GM12878 (cell line): ENCODE data around the gene PSMB3. TPM values are rescaled to one million over a fixed set of nuclear protein-coding genes. Genes with fewer than 3 reads are reported as not detected.

Experiments
- CBX5 ChIP-seq: sonication (generic); IDR thresholded peaks from 2 replicates; pipeline ENCODE4 v1.6.1; 2016; ENCODE audit warnings: low read depth, moderate library complexity, mild to moderate bottlenecking, inconsistent platforms
- CREM ChIP-seq: IDR thresholded peaks from 2 replicates; pipeline ENCODE4 v1.6.1; 2014; ENCODE audit warnings: antibody characterized with exemption, low read depth
- HDGF ChIP-seq: fragments of 450-650 bp; IDR thresholded peaks from 2 replicates; pipeline ENCODE4 v1.6.1; 2016; ENCODE audit warnings: antibody characterized with exemption
- NBN ChIP-seq: fragments of 450-650 bp; IDR thresholded peaks from 2 replicates; pipeline ENCODE4 v1.6.1; 2016
- NR2F1 ChIP-seq: fragments of 450-650 bp; conservative IDR thresholded peaks from 2 replicates; pipeline ENCODE4 v1.6.1; 2017; ENCODE audit warnings: mild to moderate bottlenecking
- RB1 ChIP-seq: fragments of 450-650 bp; formaldehyde crosslinking; IDR thresholded peaks from 2 replicates; pipeline ENCODE4 v1.6.1; 2017; ENCODE audit warnings: mild to moderate bottlenecking, borderline replicate concordance
- SIN3A ChIP-seq: IDR thresholded peaks from 2 replicates; pipeline ENCODE4 v1.6.1; 2012; ENCODE audit warnings: low read depth, low read length, improper control_type of control experiment
- SMC3 ChIP-seq: IDR thresholded peaks from 2 replicates; pipeline ENCODE4 v1.6.1; 2011; ENCODE audit warnings: low read length, improper control_type of control experiment, borderline replicate concordance
- TCF7 ChIP-seq: IDR thresholded peaks from 2 replicates; pipeline ENCODE4 v1.6.1; 2014; ENCODE audit warnings: antibody characterized with exemption, borderline replicate concordance
- ZSCAN29 ChIP-seq: fragments of 450-650 bp; IDR thresholded peaks from 2 replicates; pipeline ENCODE4 v1.6.1; 2017; ENCODE audit warnings: mild to moderate bottlenecking, moderate library complexity
- polyA plus RNA-seq, 11 experiments: library from polyadenylated mRNA; depleted of rRNA in 4 of 11; unstranded in 6 of 11; stranded (reverse) in 5 of 11; fragments of >200 nt; fragmentation: Nextera tagmentation in 4 of 11; fragmentation: Illumina TruSeq in 1 of 11; extraction: Ambion mirVana in 4 of 11; extraction: Trizol in 1 of 11; gene quantifications; 1 replicate in 1 of 11; 2 replicates in 10 of 11; pipeline versions ENCODE4 v1.2.1 to v1.2.3, GENCODE V29; 2011 to 2016; ENCODE audit warnings: inconsistent platforms in 2 of 11, missing spikeins in 2 of 11, low read depth in 1 of 11
- total RNA-seq, 4 experiments: library from RNA; depleted of rRNA in 3 of 4; stranded (reverse); fragments of >200 nt in 3 of 4; fragmentation: Illumina TruSeq in 1 of 4; extraction: Trizol in 1 of 4; gene quantifications; 2 replicates each; pipeline versions ENCODE4 v1.2.1 to v1.2.3, GENCODE V29; 2013 to 2021
- TF ChIP-seq, protein P1 (sequence below): fragments of 450-650 bp; formaldehyde crosslinking; IDR thresholded peaks from 2 replicates; pipeline ENCODE4 v1.5.0; 2022; ENCODE audit warnings: mild to moderate bottlenecking, missing genetic modification characterization
- TF ChIP-seq, protein P2 (sequence below): fragments of 450-650 bp; formaldehyde crosslinking; IDR thresholded peaks from 2 replicates; pipeline ENCODE4 v1.4.0; 2020; ENCODE audit warnings: mild to moderate bottlenecking, moderate library complexity
- TF ChIP-seq, protein P3 (sequence below): IDR thresholded peaks from 2 replicates; pipeline ENCODE4 v1.6.1; 2011; ENCODE audit warnings: borderline replicate concordance, low read depth, mild to moderate bottlenecking, moderate library complexity, low read length; ENCODE audit not compliant: insufficient read depth, poor library complexity, severe bottlenecking
- TF ChIP-seq, protein P4 (sequence below): IDR thresholded peaks from 2 replicates; pipeline ENCODE4 v1.6.1; 2011; ENCODE audit warnings: borderline replicate concordance, low read depth, mild to moderate bottlenecking, moderate library complexity, mixed read lengths, low read length; ENCODE audit not compliant: insufficient read depth; ENCODE audit errors: extremely low read length
- TF ChIP-seq, protein P5 (sequence below): fragments of 450-650 bp; IDR thresholded peaks from 2 replicates; pipeline ENCODE4 v1.6.1; 2017; ENCODE audit warnings: borderline replicate concordance
- TF ChIP-seq, protein P6 (sequence below): fragments of 450-650 bp; IDR thresholded peaks from 2 replicates; pipeline ENCODE4 v1.6.1; 2017; ENCODE audit warnings: mild to moderate bottlenecking

Gene PSMB3
- total and polyA plus RNA-seq, 10 of the 15 experiments (the other 5 are each of a cell fraction or from before 2014, with no cell fraction given), result 300 to 2,130 (median 490) TPM

DNA sequence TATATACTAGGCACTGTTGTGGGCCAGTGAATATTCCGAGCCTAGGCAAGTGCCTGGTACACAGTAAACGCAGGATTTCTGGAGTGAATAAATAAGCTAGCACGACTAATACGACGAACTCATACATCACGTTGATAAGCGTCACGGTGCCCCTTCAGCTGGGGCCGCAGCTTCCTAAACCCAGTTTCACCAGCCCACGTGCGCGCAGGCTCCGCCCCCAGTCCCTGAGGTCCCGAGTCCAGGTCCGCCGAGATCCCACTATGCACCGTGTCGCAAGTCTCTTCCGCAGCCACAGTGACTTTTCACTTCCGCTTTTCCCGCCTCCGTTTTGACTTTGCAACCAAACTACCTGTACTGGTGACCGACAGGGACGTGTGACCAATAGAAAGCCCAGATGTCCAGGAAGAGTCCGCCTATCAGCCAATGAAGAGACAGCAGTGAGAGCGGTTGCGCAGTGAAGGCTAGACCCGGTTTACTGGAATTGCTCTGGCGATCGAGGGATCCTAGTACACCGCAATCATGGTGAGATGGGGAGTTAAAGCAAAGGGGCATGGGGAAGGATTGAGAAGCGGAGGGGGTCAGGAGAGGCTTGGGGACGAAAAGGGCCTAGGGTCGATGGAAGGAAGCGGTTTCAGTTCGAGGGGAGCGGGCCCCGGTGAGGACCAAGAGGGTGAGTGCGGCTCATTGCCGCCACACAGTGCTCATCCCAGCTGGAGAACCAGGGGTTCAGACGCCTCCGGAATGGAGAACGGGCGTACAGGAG is at the start of gene PSMB3 (continued):
- TF ChIP-seq, protein P1, sequence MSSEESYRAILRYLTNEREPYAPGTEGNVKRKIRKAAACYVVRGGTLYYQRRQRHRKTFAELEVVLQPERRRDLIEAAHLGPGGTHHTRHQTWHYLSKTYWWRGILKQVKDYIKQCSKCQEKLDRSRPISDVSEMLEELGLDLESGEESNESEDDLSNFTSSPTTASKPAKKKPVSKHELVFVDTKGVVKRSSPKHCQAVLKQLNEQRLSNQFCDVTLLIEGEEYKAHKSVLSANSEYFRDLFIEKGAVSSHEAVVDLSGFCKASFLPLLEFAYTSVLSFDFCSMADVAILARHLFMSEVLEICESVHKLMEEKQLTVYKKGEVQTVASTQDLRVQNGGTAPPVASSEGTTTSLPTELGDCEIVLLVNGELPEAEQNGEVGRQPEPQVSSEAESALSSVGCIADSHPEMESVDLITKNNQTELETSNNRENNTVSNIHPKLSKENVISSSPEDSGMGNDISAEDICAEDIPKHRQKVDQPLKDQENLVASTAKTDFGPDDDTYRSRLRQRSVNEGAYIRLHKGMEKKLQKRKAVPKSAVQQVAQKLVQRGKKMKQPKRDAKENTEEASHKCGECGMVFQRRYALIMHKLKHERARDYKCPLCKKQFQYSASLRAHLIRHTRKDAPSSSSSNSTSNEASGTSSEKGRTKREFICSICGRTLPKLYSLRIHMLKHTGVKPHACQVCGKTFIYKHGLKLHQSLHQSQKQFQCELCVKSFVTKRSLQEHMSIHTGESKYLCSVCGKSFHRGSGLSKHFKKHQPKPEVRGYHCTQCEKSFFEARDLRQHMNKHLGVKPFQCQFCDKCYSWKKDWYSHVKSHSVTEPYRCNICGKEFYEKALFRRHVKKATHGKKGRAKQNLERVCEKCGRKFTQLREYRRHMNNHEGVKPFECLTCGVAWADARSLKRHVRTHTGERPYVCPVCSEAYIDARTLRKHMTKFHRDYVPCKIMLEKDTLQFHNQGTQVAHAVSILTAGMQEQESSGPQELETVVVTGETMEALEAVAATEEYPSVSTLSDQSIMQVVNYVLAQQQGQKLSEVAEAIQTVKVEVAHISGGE, result no peak
- TF ChIP-seq, protein P2, sequence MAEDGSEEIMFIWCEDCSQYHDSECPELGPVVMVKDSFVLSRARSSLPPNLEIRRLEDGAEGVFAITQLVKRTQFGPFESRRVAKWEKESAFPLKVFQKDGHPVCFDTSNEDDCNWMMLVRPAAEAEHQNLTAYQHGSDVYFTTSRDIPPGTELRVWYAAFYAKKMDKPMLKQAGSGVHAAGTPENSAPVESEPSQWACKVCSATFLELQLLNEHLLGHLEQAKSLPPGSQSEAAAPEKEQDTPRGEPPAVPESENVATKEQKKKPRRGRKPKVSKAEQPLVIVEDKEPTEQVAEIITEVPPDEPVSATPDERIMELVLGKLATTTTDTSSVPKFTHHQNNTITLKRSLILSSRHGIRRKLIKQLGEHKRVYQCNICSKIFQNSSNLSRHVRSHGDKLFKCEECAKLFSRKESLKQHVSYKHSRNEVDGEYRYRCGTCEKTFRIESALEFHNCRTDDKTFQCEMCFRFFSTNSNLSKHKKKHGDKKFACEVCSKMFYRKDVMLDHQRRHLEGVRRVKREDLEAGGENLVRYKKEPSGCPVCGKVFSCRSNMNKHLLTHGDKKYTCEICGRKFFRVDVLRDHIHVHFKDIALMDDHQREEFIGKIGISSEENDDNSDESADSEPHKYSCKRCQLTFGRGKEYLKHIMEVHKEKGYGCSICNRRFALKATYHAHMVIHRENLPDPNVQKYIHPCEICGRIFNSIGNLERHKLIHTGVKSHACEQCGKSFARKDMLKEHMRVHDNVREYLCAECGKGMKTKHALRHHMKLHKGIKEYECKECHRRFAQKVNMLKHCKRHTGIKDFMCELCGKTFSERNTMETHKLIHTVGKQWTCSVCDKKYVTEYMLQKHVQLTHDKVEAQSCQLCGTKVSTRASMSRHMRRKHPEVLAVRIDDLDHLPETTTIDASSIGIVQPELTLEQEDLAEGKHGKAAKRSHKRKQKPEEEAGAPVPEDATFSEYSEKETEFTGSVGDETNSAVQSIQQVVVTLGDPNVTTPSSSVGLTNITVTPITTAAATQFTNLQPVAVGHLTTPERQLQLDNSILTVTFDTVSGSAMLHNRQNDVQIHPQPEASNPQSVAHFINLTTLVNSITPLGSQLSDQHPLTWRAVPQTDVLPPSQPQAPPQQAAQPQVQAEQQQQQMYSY (CRISPR knock-in tag), result no peak
- TF ChIP-seq ZSCAN29 (no peak), CBX5 (no peak), HDGF (peak; percentile 70; the same call in 1 of the 2 replicates), SMC3 (no peak), TCF7 (no peak), NBN (0 out of 2 replicates have a peak, but pooled peaks have one; percentile 40), SIN3A (peak; percentile 90), NR2F1 (no peak), CREM (peak; percentile 72), RB1 (no peak)
- TF ChIP-seq, protein P3, sequence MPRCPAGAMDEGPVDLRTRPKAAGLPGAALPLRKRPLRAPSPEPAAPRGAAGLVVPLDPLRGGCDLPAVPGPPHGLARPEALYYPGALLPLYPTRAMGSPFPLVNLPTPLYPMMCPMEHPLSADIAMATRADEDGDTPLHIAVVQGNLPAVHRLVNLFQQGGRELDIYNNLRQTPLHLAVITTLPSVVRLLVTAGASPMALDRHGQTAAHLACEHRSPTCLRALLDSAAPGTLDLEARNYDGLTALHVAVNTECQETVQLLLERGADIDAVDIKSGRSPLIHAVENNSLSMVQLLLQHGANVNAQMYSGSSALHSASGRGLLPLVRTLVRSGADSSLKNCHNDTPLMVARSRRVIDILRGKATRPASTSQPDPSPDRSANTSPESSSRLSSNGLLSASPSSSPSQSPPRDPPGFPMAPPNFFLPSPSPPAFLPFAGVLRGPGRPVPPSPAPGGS, result no peak
- TF ChIP-seq, protein P4, sequence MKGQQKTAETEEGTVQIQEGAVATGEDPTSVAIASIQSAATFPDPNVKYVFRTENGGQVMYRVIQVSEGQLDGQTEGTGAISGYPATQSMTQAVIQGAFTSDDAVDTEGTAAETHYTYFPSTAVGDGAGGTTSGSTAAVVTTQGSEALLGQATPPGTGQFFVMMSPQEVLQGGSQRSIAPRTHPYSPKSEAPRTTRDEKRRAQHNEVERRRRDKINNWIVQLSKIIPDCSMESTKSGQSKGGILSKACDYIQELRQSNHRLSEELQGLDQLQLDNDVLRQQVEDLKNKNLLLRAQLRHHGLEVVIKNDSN, result peak; percentile 89
- TF ChIP-seq, protein P5, sequence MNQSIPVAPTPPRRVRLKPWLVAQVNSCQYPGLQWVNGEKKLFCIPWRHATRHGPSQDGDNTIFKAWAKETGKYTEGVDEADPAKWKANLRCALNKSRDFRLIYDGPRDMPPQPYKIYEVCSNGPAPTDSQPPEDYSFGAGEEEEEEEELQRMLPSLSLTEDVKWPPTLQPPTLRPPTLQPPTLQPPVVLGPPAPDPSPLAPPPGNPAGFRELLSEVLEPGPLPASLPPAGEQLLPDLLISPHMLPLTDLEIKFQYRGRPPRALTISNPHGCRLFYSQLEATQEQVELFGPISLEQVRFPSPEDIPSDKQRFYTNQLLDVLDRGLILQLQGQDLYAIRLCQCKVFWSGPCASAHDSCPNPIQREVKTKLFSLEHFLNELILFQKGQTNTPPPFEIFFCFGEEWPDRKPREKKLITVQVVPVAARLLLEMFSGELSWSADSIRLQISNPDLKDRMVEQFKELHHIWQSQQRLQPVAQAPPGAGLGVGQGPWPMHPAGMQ, result no peak
- TF ChIP-seq, protein P6, sequence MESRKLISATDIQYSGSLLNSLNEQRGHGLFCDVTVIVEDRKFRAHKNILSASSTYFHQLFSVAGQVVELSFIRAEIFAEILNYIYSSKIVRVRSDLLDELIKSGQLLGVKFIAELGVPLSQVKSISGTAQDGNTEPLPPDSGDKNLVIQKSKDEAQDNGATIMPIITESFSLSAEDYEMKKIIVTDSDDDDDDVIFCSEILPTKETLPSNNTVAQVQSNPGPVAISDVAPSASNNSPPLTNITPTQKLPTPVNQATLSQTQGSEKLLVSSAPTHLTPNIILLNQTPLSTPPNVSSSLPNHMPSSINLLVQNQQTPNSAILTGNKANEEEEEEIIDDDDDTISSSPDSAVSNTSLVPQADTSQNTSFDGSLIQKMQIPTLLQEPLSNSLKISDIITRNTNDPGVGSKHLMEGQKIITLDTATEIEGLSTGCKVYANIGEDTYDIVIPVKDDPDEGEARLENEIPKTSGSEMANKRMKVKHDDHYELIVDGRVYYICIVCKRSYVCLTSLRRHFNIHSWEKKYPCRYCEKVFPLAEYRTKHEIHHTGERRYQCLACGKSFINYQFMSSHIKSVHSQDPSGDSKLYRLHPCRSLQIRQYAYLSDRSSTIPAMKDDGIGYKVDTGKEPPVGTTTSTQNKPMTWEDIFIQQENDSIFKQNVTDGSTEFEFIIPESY, result no peak
